HCT116 (cell line): ENCODE data around the gene STIM1. TPM values are rescaled to one million over a fixed set of nuclear protein-coding genes. Genes with fewer than 3 reads are reported as not detected.

Experiments
- ATAC-seq: fragments of 200-7000 bp; cut with Tn5 transposase; 2 replicates; pipeline ENCODE4 v1.9.1; 2020; ENCODE audit warnings: mild to moderate bottlenecking, moderate library complexity
- BruUV-seq: library from RNA; stranded (reverse); fragments of 400-500 nt; replicated peaks from 2 replicates; lab custom pipeline; 2021; lab: Mats Ljungman, UMichigan
- CTCF ChIA-PET: fragments of 300-600 bp; sonication (Branson Sonifier 250); formaldehyde crosslinking; loops from one replicate; lab custom pipeline; 2021; ENCODE audit warnings: antibody characterized with exemption; lab: Charles Lee
- POLR2A ChIA-PET: fragments of 300-600, 350-600 bp; sonication (Branson Sonifier 250); formaldehyde crosslinking; loops from one replicate; lab custom pipeline; 2021; ENCODE audit warnings: antibody characterized with exemption; lab: Charles Lee
- RAD21 ChIA-PET, 2 experiments: fragments of 300-600 bp; sonication (Branson Sonifier 250); formaldehyde crosslinking; loops; one replicate each; lab custom pipeline; 2023; ENCODE audit warnings: low total read pairs in 2 of 2; ENCODE audit not compliant: uncharacterized antibody in 2 of 2, unreplicated experiment in 2 of 2, low non-redundant PET in 1 of 2; lab: Charles Lee
- DNase-seq: peaks from one replicate; pipeline ENCODE4 v3.0.0-alpha.2; 2010; ENCODE audit warnings: low read depth, low spot score
- H2AFZ ChIP-seq: fragments of 200-600 bp; shearing (Covaris generic), sonication (generic); 2 replicates; pipeline ENCODE4 v1.6.1; 2017; ENCODE audit warnings: low read depth, mixed run types, mixed read lengths, antibody characterized with exemption, low read length; ENCODE audit not compliant: poor library complexity, severe bottlenecking
- H3K27ac ChIP-seq: 2 replicates; pipeline ENCODE4 v1.5.1; 2012; ENCODE audit warnings: low read depth, low read length
- H3K27me3 ChIP-seq: fragments of 200-600 bp; sonication (generic); 2 replicates; pipeline ENCODE4 v1.6.1; 2016; ENCODE audit warnings: mixed run types, low read length, mixed read lengths; ENCODE audit not compliant: insufficient read depth
- H3K36me3 ChIP-seq, 2 experiments: fragments of 200-500 bp in 1 of 2; fragments of 200-600 bp in 1 of 2; sonication (Bioruptor generic) in 1 of 2; sonication (generic) in 1 of 2; 2 replicates each; pipeline versions ENCODE4 v1.5.1 to v1.6.1; 2014 to 2016; ENCODE audit warnings: low read length in 2 of 2, inconsistent platforms in 1 of 2, mixed read lengths in 1 of 2, mixed run types in 1 of 2; ENCODE audit not compliant: insufficient read depth in 2 of 2, control insufficient read depth in 1 of 2
- H3K4me1 ChIP-seq, 2 experiments: fragments of 200-600 bp in 1 of 2; sonication (generic) in 1 of 2; 2 replicates each; pipeline versions ENCODE4 v1.5.1 to v1.6.1; 2012 to 2017; ENCODE audit warnings: low read length in 2 of 2, inconsistent platforms in 1 of 2, mild to moderate bottlenecking in 1 of 2, mixed read lengths in 1 of 2, mixed run types in 1 of 2, moderate library complexity in 1 of 2; ENCODE audit not compliant: insufficient read depth in 2 of 2, control insufficient read depth in 1 of 2
- H3K4me2 ChIP-seq: fragments of 200-600 bp; sonication (generic); 2 replicates; pipeline ENCODE4 v1.6.1; 2017; ENCODE audit warnings: mixed run types, low read length, mixed read lengths
- H3K4me3 ChIP-seq, 2 experiments: fragments of 200-600 bp in 1 of 2; sonication (generic) in 1 of 2; replicated peaks in 1 of 2; 2 replicates each; pipeline ENCODE4 v1.5.1; 2011 to 2016; ENCODE audit warnings: low read length in 2 of 2, control low read depth in 1 of 2, low read depth in 1 of 2, mild to moderate bottlenecking in 1 of 2, mixed read lengths in 1 of 2, mixed run types in 1 of 2
- H3K79me2 ChIP-seq: fragments of 200-600 bp; sonication (generic); 2 replicates; pipeline ENCODE4 v1.6.1; 2017; ENCODE audit warnings: mild to moderate bottlenecking, mixed run types, low read length, moderate library complexity, mixed read lengths; ENCODE audit not compliant: insufficient read depth
- H3K9ac ChIP-seq: fragments of 200-600 bp; sonication (generic); 2 replicates; pipeline ENCODE4 v1.6.1; 2016; ENCODE audit warnings: low read length, mixed read lengths
- H3K9me2 ChIP-seq: fragments of 200-600 bp; sonication (generic), shearing (Covaris generic); 2 replicates; pipeline ENCODE4 v1.6.1; 2017; ENCODE audit warnings: mixed run types, mild to moderate bottlenecking, moderate library complexity; ENCODE audit not compliant: insufficient read depth
- H3K9me3 ChIP-seq, 2 experiments: fragments of 200-500 bp in 1 of 2; fragments of 200-600 bp in 1 of 2; sonication (Bioruptor generic) in 1 of 2; sonication (generic) in 1 of 2; 2 replicates each; pipeline ENCODE4 v1.6.1; 2014 to 2017; ENCODE audit warnings: low read length in 2 of 2, mixed read lengths in 2 of 2, inconsistent platforms in 1 of 2, low read depth in 1 of 2, mild to moderate bottlenecking in 1 of 2, mixed run types in 1 of 2, moderate library complexity in 1 of 2; ENCODE audit not compliant: control insufficient read depth in 1 of 2, insufficient read depth in 1 of 2
- H4K20me1 ChIP-seq: fragments of 200-600 bp; sonication (generic), shearing (Covaris generic); 2 replicates; pipeline ENCODE4 v1.6.1; 2017; ENCODE audit warnings: mixed run types, mild to moderate bottlenecking, moderate library complexity; ENCODE audit not compliant: insufficient read depth
- CBX3 ChIP-seq: IDR thresholded peaks from 2 replicates; pipeline ENCODE4 v1.6.1; 2012; ENCODE audit warnings: low read depth
- CTCF ChIP-seq, 3 experiments: fragments of 200-600 bp in 1 of 3; sonication (generic) in 1 of 3; IDR thresholded peaks in 2 of 3; conservative IDR thresholded peaks in 1 of 3; 2 replicates each; pipeline ENCODE4 v1.5.1; 2012 to 2017; ENCODE audit warnings: low read depth in 2 of 3, low read length in 2 of 3, antibody characterized with exemption in 1 of 3, borderline replicate concordance in 1 of 3, control low read depth in 1 of 3, mild to moderate bottlenecking in 1 of 3, mixed read lengths in 1 of 3, mixed run types in 1 of 3, moderate library complexity in 1 of 3; ENCODE audit not compliant: insufficient read depth in 1 of 3
- EZH2 ChIP-seq: fragments of 200-600 bp; sonication (generic); IDR thresholded peaks from 2 replicates; pipeline ENCODE4 v1.6.1; 2017; ENCODE audit warnings: antibody characterized with exemption, mixed run types
- EZH2phosphoT487 ChIP-seq: fragments of 200-600 bp; IDR thresholded peaks from 2 replicates; pipeline ENCODE4 v1.6.1; 2018; ENCODE audit warnings: antibody characterized with exemption, borderline replicate concordance
- POLR2A ChIP-seq: IDR thresholded peaks from 2 replicates; pipeline ENCODE4 v1.7.0; 2011; ENCODE audit warnings: borderline replicate concordance; ENCODE audit not compliant: insufficient read depth, insufficient read length; ENCODE audit errors: extremely low read depth
- POLR2AphosphoS5 ChIP-seq: IDR thresholded peaks from 2 replicates; pipeline ENCODE4 v1.6.1; 2011; ENCODE audit warnings: mild to moderate bottlenecking, low read depth, low read length, moderate library complexity
- RAD21 ChIP-seq: IDR thresholded peaks from 2 replicates; pipeline ENCODE4 v1.6.1; 2012; ENCODE audit warnings: low read depth, mild to moderate bottlenecking
- SP1 ChIP-seq: IDR thresholded peaks from 2 replicates; pipeline ENCODE4 v1.6.1; 2012; ENCODE audit warnings: low read depth
- TCF7L2 ChIP-seq: IDR thresholded peaks from 2 replicates; pipeline ENCODE4 v1.7.0; 2011; ENCODE audit warnings: borderline replicate concordance, inconsistent platforms; ENCODE audit not compliant: insufficient read depth, insufficient read length; ENCODE audit errors: extremely low read depth
- YY1 ChIP-seq: IDR thresholded peaks from 2 replicates; pipeline ENCODE4 v1.6.1; 2011; ENCODE audit warnings: low read length, low read depth, moderate library complexity, mild to moderate bottlenecking; ENCODE audit not compliant: insufficient replicate concordance; ENCODE audit errors: extremely low read depth
- intact Hi-C: fragments of 100-400 bp; cut with micrococcal nuclease; formaldehyde crosslinking; loops from 2 replicates; pipeline ENCODE4 v1.10.0; 2022
- total RNA-seq: library from RNA; stranded (reverse); gene quantifications from one replicate; pipeline ENCODE4 v1.2.1, GENCODE V29; 2021; ENCODE audit not compliant: unreplicated experiment
- TF ChIP-seq, protein P1 (sequence below): IDR thresholded peaks from 2 replicates; pipeline ENCODE4 v1.6.1; 2012
- TF ChIP-seq, protein P2 (sequence below): IDR thresholded peaks from 2 replicates; pipeline ENCODE4 v1.6.1; 2012; ENCODE audit warnings: low read depth

Gene STIM1
- total RNA-seq, 1 experiment from 2014 or later, result 22.3 TPM

DNA sequence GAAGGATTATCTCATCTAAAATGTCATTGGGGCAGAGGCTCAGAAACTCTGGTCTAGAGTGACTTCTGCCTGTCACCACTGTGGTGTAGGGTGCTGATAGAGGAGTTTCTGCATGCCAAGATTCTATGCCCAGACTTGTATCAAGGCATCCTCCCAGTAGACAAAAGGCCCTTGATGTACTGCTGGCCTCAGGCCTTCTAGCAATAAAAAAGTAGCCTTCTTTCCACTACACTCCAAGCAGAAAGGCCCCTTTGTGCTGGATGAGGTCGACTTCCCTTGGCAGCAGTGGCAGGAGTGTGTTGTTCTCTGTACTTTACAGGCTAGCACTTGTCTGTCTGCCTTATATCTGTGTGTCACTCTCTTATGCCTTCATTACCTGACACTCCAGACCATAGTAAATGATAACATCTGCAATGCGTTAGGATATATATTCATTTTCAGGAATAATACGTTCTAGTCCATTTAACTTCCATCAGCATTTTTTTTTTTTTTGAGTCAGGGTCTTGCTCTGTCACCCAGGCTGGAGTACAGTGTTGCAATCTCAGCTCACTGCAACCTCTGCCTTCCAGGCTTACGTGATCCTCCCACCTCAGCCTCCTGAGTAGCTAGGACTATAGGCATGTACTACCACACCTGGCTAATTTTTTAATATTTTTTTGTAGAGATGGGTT, 189.6 kb downstream of the STIM1 start:
- POLR2A ChIA-PET, result no interaction called here

More for the DNA sequence above, 189.6 kb downstream of the STIM1 start:
- Histone ChIP-seq H3K27ac (no peak overlapping the region), H3K9me3 (no peaks in the 10 kb centered on the region)
- no peak for TF ChIP-seq RAD21
- no peak for TF ChIP-seq SP1
- TF ChIP-seq CBX3, result no peak
- no peak for TF ChIP-seq POLR2AphosphoS5
- no peak for TF ChIP-seq EZH2
- TF ChIP-seq YY1, result no peak
- TF ChIP-seq, protein P1, sequence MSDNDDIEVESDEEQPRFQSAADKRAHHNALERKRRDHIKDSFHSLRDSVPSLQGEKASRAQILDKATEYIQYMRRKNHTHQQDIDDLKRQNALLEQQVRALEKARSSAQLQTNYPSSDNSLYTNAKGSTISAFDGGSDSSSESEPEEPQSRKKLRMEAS, result no peak
- TF ChIP-seq, protein P2, sequence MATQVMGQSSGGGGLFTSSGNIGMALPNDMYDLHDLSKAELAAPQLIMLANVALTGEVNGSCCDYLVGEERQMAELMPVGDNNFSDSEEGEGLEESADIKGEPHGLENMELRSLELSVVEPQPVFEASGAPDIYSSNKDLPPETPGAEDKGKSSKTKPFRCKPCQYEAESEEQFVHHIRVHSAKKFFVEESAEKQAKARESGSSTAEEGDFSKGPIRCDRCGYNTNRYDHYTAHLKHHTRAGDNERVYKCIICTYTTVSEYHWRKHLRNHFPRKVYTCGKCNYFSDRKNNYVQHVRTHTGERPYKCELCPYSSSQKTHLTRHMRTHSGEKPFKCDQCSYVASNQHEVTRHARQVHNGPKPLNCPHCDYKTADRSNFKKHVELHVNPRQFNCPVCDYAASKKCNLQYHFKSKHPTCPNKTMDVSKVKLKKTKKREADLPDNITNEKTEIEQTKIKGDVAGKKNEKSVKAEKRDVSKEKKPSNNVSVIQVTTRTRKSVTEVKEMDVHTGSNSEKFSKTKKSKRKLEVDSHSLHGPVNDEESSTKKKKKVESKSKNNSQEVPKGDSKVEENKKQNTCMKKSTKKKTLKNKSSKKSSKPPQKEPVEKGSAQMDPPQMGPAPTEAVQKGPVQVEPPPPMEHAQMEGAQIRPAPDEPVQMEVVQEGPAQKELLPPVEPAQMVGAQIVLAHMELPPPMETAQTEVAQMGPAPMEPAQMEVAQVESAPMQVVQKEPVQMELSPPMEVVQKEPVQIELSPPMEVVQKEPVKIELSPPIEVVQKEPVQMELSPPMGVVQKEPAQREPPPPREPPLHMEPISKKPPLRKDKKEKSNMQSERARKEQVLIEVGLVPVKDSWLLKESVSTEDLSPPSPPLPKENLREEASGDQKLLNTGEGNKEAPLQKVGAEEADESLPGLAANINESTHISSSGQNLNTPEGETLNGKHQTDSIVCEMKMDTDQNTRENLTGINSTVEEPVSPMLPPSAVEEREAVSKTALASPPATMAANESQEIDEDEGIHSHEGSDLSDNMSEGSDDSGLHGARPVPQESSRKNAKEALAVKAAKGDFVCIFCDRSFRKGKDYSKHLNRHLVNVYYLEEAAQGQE, result no peak
- TF ChIP-seq EZH2phosphoT487, result no peak
- no peak for TF ChIP-seq TCF7L2
- no peak for TF ChIP-seq POLR2A
- TF ChIP-seq CTCF (IDR thresholded peaks at IDR 0.05 in 2 of 3, conservative IDR thresholded peaks at IDR 0.05 in 1 of 3; ENCODE audit: borderline replicate concordance in 1 of 3, insufficient read depth in 1 of 3, low read depth in 2 of 3, low read length in 2 of 3), result no peak
- TF ChIP-seq, all 23 proteins: peak for 0
- Histone ChIP-seq H3K4me1 (no peaks in the 10 kb centered on the region), H3K4me2 (no peak overlapping the region), H3K79me2 (no peaks in the 10 kb centered on the region), H2AFZ (no peak overlapping the region), H3K4me3 (no peak overlapping the region), H3K36me3 (no peaks in the 10 kb centered on the region), H3K9ac (no peak overlapping the region), H4K20me1 (no peaks in the 10 kb centered on the region), H3K27me3 (no peaks in the 10 kb centered on the region), H3K9me2 (no peaks in the 10 kb centered on the region)
- intact Hi-C loops, result no loop called here
- no TSS peak for BruUV-seq
- CTCF ChIA-PET, result interaction anchor here (2.0 kb wide), 1 partner anchor 196 kb away, joined by 7 read pairs; no protein-coding TSS in a partner anchor
- DNase-seq, result no peak
- peak; percentile 32 for ATAC-seq
- RAD21 ChIA-PET, result no interaction called here
